K562 (cell line): ENCODE data around the gene FASN. TPM values are rescaled to one million over a fixed set of nuclear protein-coding genes. Genes with fewer than 3 reads are reported as not detected.
A peak's percentile ranks its signal among the peaks of the same experiment; 100 is the strongest.

ENCODE experiments used
- HMGN3 ChIP-seq: IDR thresholded peaks from 2 replicates; pipeline ENCODE4 v1.6.1; 2011; ENCODE audit warnings: borderline replicate concordance, low read depth, mild to moderate bottlenecking, mixed read lengths, low read length; ENCODE audit not compliant: insufficient read length; ENCODE audit errors: extremely low read depth
- HNRNPL ChIP-seq: fragments of 200-400 bp; formaldehyde crosslinking; IDR thresholded peaks from 2 replicates; pipeline ENCODE4 v1.6.1; 2017; ENCODE audit warnings: low read depth, mild to moderate bottlenecking, low read length
- NRF1 ChIP-seq, 2 experiments: fragments of 450-650 bp; IDR thresholded peaks in 1 of 2; conservative IDR thresholded peaks in 1 of 2; 2 replicates each; pipeline ENCODE4 v1.6.1; 2014; ENCODE audit warnings: mild to moderate bottlenecking in 2 of 2
- PCBP1 ChIP-seq: fragments of 200-400 bp; formaldehyde crosslinking; IDR thresholded peaks from 2 replicates; pipeline ENCODE4 v1.6.1; 2018; ENCODE audit warnings: mild to moderate bottlenecking, low read depth, low read length; ENCODE audit not compliant: poor library complexity, severe bottlenecking
- POLR2A ChIP-seq: fragments of 450-650 bp; conservative IDR thresholded peaks from 2 replicates; pipeline ENCODE4 v1.6.1; 2016
- PTBP1 ChIP-seq: fragments of 200-400 bp; formaldehyde crosslinking; IDR thresholded peaks from 2 replicates; pipeline ENCODE4 v1.6.1; 2017; ENCODE audit warnings: low read depth, low read length
- RBM14 ChIP-seq: fragments of 200-400 bp; formaldehyde crosslinking; IDR thresholded peaks from 2 replicates; pipeline ENCODE4 v1.6.1; 2018; ENCODE audit warnings: low read depth, mild to moderate bottlenecking, low read length, moderate library complexity, borderline replicate concordance; ENCODE audit not compliant: insufficient read depth
- RFX1 ChIP-seq: fragments of 450-650 bp; IDR thresholded peaks from 2 replicates; pipeline ENCODE4 v1.6.1; 2016; ENCODE audit warnings: mild to moderate bottlenecking, moderate library complexity
- SIN3A ChIP-seq, 2 experiments: fragments of 150-350 bp in 1 of 2; IDR thresholded peaks; 2 replicates each; pipeline ENCODE4 v1.6.1; 2011 to 2016; ENCODE audit warnings: borderline replicate concordance in 2 of 2, low read depth in 2 of 2, low read length in 2 of 2, mild to moderate bottlenecking in 2 of 2, moderate library complexity in 2 of 2; ENCODE audit not compliant: control insufficient read depth in 1 of 2
- SP1 ChIP-seq: sonication (generic); formaldehyde crosslinking; IDR thresholded peaks from 2 replicates; pipeline ENCODE4 v1.8.1; 2022; ENCODE audit warnings: mild to moderate bottlenecking, missing genetic modification reagents
- SRSF1 ChIP-seq: fragments of 200-400 bp; formaldehyde crosslinking; IDR thresholded peaks from 2 replicates; pipeline ENCODE4 v1.6.1; 2017; ENCODE audit warnings: mild to moderate bottlenecking, low read depth, low read length, moderate library complexity
- STAT5B ChIP-seq: fragments of 250-450 bp; sonication (Bioruptor Pico); IDR thresholded peaks from 2 replicates; pipeline ENCODE4 v1.8.0; 2021; ENCODE audit warnings: mild to moderate bottlenecking, inconsistent platforms
- TFAM ChIP-seq: fragments of 250-450 bp; sonication (Bioruptor Pico); conservative IDR thresholded peaks from 2 replicates; pipeline ENCODE4 v1.5.0; 2021; ENCODE audit warnings: mild to moderate bottlenecking, moderate library complexity
- YY1 ChIP-seq, 3 experiments: IDR thresholded peaks; 2 replicates each; pipeline ENCODE4 v1.6.1; 2011; ENCODE audit warnings: low read length in 2 of 3, mild to moderate bottlenecking in 2 of 3, moderate library complexity in 2 of 3, borderline replicate concordance in 1 of 3, control low read depth in 1 of 3, low read depth in 1 of 3; ENCODE audit not compliant: insufficient read depth in 3 of 3, insufficient replicate concordance in 2 of 3, control insufficient read depth in 1 of 3, insufficient read length in 1 of 3; ENCODE audit errors: extremely low read depth in 1 of 3
- ZKSCAN1 ChIP-seq: fragments of 150-350 bp; IDR thresholded peaks from 2 replicates; pipeline ENCODE4 v1.6.1; 2016; ENCODE audit warnings: low read depth, low read length
- ZNF282 ChIP-seq: sonication (generic); formaldehyde crosslinking; IDR thresholded peaks from 2 replicates; pipeline ENCODE4 v1.8.1; 2023; ENCODE audit warnings: missing genetic modification reagents
- ZNF586 ChIP-seq: fragments of 450-650 bp; formaldehyde crosslinking; conservative IDR thresholded peaks from 2 replicates; pipeline ENCODE4 v1.4.0; 2020; ENCODE audit warnings: mild to moderate bottlenecking, moderate library complexity
- polyA plus RNA-seq, 8 experiments: library from polyadenylated mRNA; depleted of rRNA in 4 of 8; stranded (reverse) in 5 of 8; unstranded in 3 of 8; fragments of >200 nt; fragmentation: Nextera tagmentation in 2 of 8; fragmentation: Illumina TruSeq in 1 of 8; extraction: Ambion mirVana in 2 of 8; extraction: Trizol in 1 of 8; gene quantifications; 2 replicates each; pipeline versions ENCODE4 v1.2.1 to v1.2.3, GENCODE V29; 2011 to 2014; ENCODE audit warnings: inconsistent platforms in 1 of 8, missing spikeins in 1 of 8
- total RNA-seq, 7 experiments: library from RNA; depleted of rRNA in 6 of 7; stranded (reverse); fragments of >200 nt in 6 of 7; fragmentation: Illumina TruSeq in 2 of 7; extraction: Trizol in 2 of 7; gene quantifications; 2 replicates each; pipeline versions ENCODE4 v1.2.1 to v1.2.3, GENCODE V29; 2011 to 2021; ENCODE audit warnings: low replicate concordance in 1 of 7
- TF ChIP-seq, protein P1 (sequence below): conservative IDR thresholded peaks from 2 replicates; pipeline ENCODE4 v1.6.1; 2011; ENCODE audit warnings: low read depth, mild to moderate bottlenecking, low read length; ENCODE audit not compliant: control insufficient read depth
- TF ChIP-seq, protein P2 (sequence below): sonication (generic); formaldehyde crosslinking; IDR thresholded peaks from 2 replicates; pipeline ENCODE4 v1.8.1; 2022; ENCODE audit warnings: missing genetic modification reagents

FASN gene
- total and polyA plus RNA-seq, 9 of the 15 experiments (the other 6 are each of a cell fraction or from before 2014, with no cell fraction given): 0.15 to 663 (median 49.9) TPM

DNA sequence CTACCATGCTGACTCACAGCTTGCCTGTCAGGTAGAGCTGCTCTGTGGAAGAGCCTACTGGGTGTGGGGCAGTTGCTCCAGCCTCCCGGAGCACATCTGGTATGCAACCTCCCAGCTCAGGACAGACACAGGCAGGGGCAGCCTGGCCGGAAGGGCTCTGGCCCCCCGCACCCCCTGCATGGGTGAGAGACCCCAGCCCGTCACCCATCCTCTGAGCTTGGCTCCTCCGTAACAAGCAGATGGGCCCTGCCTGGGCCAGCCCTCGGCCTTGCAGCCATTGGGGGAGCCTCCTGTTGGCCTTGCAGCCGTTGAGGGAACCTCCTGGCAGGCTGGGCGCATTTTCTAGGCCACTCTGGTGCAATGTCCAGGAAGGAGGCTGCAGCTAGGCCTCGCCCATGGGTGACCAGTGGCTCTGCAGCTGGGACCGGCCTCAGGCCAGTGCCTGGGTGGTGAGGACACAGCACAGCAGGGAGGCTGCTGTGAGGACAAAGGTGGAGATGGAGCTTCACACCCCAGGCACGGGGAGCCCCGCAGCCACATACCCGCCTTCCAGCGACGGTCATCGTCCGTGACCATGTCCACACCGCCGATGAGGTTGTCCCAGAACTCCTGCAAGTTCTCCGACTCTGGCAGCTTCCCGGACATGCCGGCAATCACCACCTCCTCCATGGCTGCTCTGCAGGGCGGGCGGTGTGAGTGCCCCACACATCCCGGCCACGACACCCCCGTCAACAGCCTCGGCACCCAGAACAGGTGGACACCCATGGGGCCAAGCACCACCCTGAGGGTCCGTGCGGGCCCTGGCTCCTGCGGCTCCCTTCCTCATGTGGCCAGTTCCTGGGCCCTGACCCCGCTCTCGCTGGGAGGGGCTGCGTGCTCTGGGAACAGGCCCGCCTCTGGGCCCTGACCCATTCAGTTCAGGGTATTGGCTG is 2.0 kb downstream of the FASN start (continued):
- TF ChIP-seq, protein P1, sequence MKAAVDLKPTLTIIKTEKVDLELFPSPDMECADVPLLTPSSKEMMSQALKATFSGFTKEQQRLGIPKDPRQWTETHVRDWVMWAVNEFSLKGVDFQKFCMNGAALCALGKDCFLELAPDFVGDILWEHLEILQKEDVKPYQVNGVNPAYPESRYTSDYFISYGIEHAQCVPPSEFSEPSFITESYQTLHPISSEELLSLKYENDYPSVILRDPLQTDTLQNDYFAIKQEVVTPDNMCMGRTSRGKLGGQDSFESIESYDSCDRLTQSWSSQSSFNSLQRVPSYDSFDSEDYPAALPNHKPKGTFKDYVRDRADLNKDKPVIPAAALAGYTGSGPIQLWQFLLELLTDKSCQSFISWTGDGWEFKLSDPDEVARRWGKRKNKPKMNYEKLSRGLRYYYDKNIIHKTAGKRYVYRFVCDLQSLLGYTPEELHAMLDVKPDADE: peak; percentile 66; the same call in 1 of the 2 replicates
- peak; percentile 12; the same call in 1 of the 2 replicates for TF ChIP-seq ZNF282 (CRISPR knock-in tag)
- no peak for TF ChIP-seq YY1 (IDR thresholded peaks at IDR 0.05; ENCODE audit: borderline replicate concordance in 1 of 3, control insufficient read depth in 1 of 3, extremely low read depth in 1 of 3, insufficient read depth in 3 of 3, insufficient read length in 1 of 3, insufficient replicate concordance in 2 of 3, low read depth in 1 of 3, low read length in 2 of 3)
- TF ChIP-seq RFX1: no peak
- peak; percentile 84; the same call in 1 of the 2 replicates for TF ChIP-seq RBM14
- no peak for TF ChIP-seq ZNF586 (CRISPR knock-in tag)
- TF ChIP-seq PTBP1: 0 out of 2 replicates have a peak, but pooled peaks have one; percentile 18
- TF ChIP-seq STAT5B: no peak
- TF ChIP-seq SRSF1: 0 out of 2 replicates have a peak, but pooled peaks have one; percentile 8
- peak; percentile 10 for TF ChIP-seq HMGN3
- TF ChIP-seq SIN3A (IDR thresholded peaks at IDR 0.05; ENCODE audit: borderline replicate concordance in 2 of 2, control insufficient read depth in 1 of 2, low read depth in 2 of 2, low read length in 2 of 2): 0 out of 4 replicates have a peak, but pooled peaks of 1 of the 2 experiments have one; percentile 10
- TF ChIP-seq SP1 (CRISPR knock-in tag): peak; percentile 63; the same call in 1 of the 2 replicates
- TF ChIP-seq TFAM: no peak
- TF ChIP-seq, protein P2, sequence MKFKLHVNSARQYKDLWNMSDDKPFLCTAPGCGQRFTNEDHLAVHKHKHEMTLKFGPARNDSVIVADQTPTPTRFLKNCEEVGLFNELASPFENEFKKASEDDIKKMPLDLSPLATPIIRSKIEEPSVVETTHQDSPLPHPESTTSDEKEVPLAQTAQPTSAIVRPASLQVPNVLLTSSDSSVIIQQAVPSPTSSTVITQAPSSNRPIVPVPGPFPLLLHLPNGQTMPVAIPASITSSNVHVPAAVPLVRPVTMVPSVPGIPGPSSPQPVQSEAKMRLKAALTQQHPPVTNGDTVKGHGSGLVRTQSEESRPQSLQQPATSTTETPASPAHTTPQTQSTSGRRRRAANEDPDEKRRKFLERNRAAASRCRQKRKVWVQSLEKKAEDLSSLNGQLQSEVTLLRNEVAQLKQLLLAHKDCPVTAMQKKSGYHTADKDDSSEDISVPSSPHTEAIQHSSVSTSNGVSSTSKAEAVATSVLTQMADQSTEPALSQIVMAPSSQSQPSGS (CRISPR knock-in tag): peak; percentile 32; the same call in 1 of the 2 replicates
- no peak for TF ChIP-seq NRF1 (conservative IDR thresholded peaks at IDR 0.05 in 1 of 2, IDR thresholded peaks at IDR 0.05 in 1 of 2)
- TF ChIP-seq ZKSCAN1: peak; percentile 61; the same call in 1 of the 2 replicates
- TF ChIP-seq PCBP1: peak; percentile 55
- 0 out of 2 replicates have a peak, but pooled peaks have one; percentile 50 for TF ChIP-seq HNRNPL
- peak; percentile 33; the same call in 1 of the 2 replicates for TF ChIP-seq POLR2A
